Mesendoderm (in vitro differentiated cells): Measurements from ENCODE around the gene TMPRSS3.

ENCODE experiments used
- DNase-seq: peaks from one replicate; pipeline ENCODE4 v3.0.0; 2013
- H2AK5ac ChIP-seq: 2 replicates; pipeline ENCODE4 v1.6.1; 2013; ENCODE audit warnings: low read length, inconsistent platforms
- H2BK120ac ChIP-seq: 2 replicates; pipeline ENCODE4 v1.6.1; 2013; ENCODE audit warnings: low read depth, mild to moderate bottlenecking, low read length, moderate library complexity, mixed read lengths
- H2BK15ac ChIP-seq: replicated peaks from 2 replicates; pipeline ENCODE4 v1.6.1; 2013; ENCODE audit warnings: low read depth, mild to moderate bottlenecking, moderate library complexity
- H2BK5ac ChIP-seq: 2 replicates; pipeline ENCODE4 v1.6.1; 2013; ENCODE audit warnings: low read length, inconsistent platforms
- H3K18ac ChIP-seq: 2 replicates; pipeline ENCODE4 v1.6.1; 2013; ENCODE audit warnings: mild to moderate bottlenecking, low read length, mixed read lengths
- H3K23ac ChIP-seq: one replicate; pipeline ENCODE4 v1.6.1; 2013; ENCODE audit warnings: low read length
- H3K27ac ChIP-seq: 2 replicates; pipeline ENCODE4 v1.5.1; 2013; ENCODE audit warnings: low read depth, mild to moderate bottlenecking, inconsistent platforms, low read length, moderate library complexity
- H3K27me3 ChIP-seq: 2 replicates; pipeline ENCODE4 v1.6.1; 2013; ENCODE audit warnings: low read length, control low read depth, mild to moderate bottlenecking, inconsistent platforms; ENCODE audit not compliant: insufficient read depth, poor library complexity
- H3K36me3 ChIP-seq: 2 replicates; pipeline ENCODE4 v1.6.1; 2013; ENCODE audit warnings: low read length, inconsistent platforms; ENCODE audit not compliant: control insufficient read depth, insufficient read depth
- H3K4ac ChIP-seq: one replicate; pipeline ENCODE4 v1.6.1; 2013; ENCODE audit warnings: low read depth, mild to moderate bottlenecking, low read length, moderate library complexity
- H3K4me1 ChIP-seq: 2 replicates; pipeline ENCODE4 v1.6.1; 2013; ENCODE audit warnings: low read depth, low read length, inconsistent platforms; ENCODE audit not compliant: control insufficient read depth
- H3K4me2 ChIP-seq: 2 replicates; pipeline ENCODE4 v1.6.1; 2013; ENCODE audit warnings: low read length
- H3K4me3 ChIP-seq: 2 replicates; pipeline ENCODE4 v1.5.1; 2013; ENCODE audit warnings: mild to moderate bottlenecking, low read length
- H3K56ac ChIP-seq: one replicate; pipeline ENCODE4 v1.6.1; 2013; ENCODE audit warnings: low read length
- H3K79me1 ChIP-seq: 2 replicates; pipeline ENCODE4 v1.6.1; 2013; ENCODE audit warnings: low read length, inconsistent platforms
- H3K79me2 ChIP-seq: 2 replicates; pipeline ENCODE4 v1.6.1; 2013; ENCODE audit warnings: mild to moderate bottlenecking, low read length; ENCODE audit not compliant: control insufficient read depth, insufficient read depth
- H3K9ac ChIP-seq: 2 replicates; pipeline ENCODE4 v1.6.1; 2013; ENCODE audit warnings: low read length, inconsistent platforms
- H4K5ac ChIP-seq: one replicate; pipeline ENCODE4 v1.6.1; 2013; ENCODE audit warnings: low read length
- H4K8ac ChIP-seq: one replicate; pipeline ENCODE4 v1.6.1; 2013; ENCODE audit warnings: low read depth, mild to moderate bottlenecking, control low read depth, low read length, moderate library complexity
- WGBS: extraction: QIAGEN DNeasy Blood & Tissue Kit; methylation state at CpG from one replicate; pipeline ENCODE4 v1.1.7; 2013; ENCODE audit warnings: low lambda C conversion rate, missing lambda C conversion rate; ENCODE audit not compliant: insufficient coverage; ENCODE audit errors: extremely low coverage; 5-methylcytosine and 5-hydroxymethylcytosine counted together

The TMPRSS3 gene

DNA sequence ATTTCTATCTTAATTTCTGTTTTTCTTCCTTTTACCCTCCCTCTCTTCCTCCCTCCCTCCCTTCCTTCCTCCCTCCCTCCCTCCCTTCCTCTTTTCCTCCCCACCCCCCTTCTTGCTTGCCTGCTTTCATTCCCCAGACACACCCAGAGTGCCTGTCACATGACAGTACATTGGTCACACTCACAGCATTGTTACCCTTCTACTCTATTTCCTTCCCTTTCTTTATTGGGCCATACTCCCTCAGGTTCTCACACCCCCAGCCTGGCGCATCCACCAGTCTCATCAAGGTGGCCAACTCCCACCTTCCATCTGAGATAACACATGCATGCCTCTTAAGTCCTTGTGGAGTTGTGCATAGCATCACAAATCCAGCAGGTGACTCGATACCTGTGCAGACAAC is 10.9 kb downstream of the TMPRSS3 start:
- Histone ChIP-seq H3K27ac (no peak overlapping the region), H2BK15ac (no peak overlapping the region), H3K56ac (no peak overlapping the region), H3K18ac (no peak overlapping the region), H2AK5ac (no peak overlapping the region), H3K9ac (no peak overlapping the region), H2BK5ac (no peak overlapping the region), H3K4me2 (no peak overlapping the region), H3K4me1 (no peaks in the 10 kb centered on the region), H3K79me1 (no peaks in the 10 kb centered on the region), H3K23ac (no peak overlapping the region), H3K79me2 (no peaks in the 10 kb centered on the region), H3K27me3 (no peaks in the 10 kb centered on the region), H2BK120ac (no peak overlapping the region), H3K4me3 (no peak overlapping the region), H4K8ac (no peak overlapping the region), H4K5ac (no peak overlapping the region), H3K4ac (no peak overlapping the region), H3K36me3 (no peaks in the 10 kb centered on the region)
- no peak for DNase-seq
- no CpG with 5 or more reads among the region's 2 CpGs for WGBS

DNA sequence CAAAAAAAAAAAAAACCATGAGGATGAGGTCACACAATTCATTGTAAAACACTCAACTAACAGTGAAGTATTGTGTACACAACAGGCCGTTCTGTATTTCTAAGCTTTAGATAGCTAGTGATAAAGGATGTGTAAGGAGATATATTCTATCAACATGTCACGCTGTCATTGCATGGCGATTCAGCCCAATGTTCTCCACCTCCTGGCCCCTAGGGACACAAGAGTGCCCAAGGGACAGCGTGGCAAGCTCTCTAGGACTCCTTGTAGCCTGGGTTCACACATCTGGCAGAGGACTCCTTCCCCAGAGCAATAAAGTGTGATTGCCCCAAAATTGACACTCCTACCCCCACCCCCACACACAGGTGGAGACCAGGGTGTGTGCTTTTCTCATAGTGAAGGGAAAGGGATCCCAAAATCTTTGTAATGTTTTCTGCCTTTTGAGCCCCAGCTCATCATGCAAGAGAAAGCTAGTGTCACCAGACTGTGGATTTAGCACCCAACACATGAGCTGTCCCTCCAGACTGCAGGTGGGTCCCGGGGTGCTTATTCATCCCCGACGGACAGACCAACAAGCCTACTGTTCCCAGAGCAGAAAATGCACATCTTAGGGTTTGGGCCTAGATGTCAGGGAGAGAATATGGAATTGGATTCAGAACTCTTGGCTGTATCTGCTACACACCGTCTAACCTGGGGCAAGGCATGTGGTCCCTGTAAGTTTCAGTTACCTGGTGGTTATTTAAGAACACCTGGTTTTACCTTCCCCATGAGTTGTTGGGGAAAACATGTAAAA is 11.5 kb downstream of the TMPRSS3 start:
- H3K56ac ChIP-seq = no peak overlapping the region
- no peak overlapping the region for H2BK120ac ChIP-seq
- H3K36me3 ChIP-seq = no peaks in the 10 kb centered on the region
- H4K8ac ChIP-seq = no peak overlapping the region
- DNase-seq = no peak
- H3K18ac ChIP-seq = no peak overlapping the region
- H3K4ac ChIP-seq = no peak overlapping the region
- no CpG with 5 or more reads among the region's 8 CpGs for WGBS
- no peak overlapping the region for H2BK15ac ChIP-seq
- no peaks in the 10 kb centered on the region for H3K4me1 ChIP-seq
- H3K4me3 ChIP-seq = no peak overlapping the region
- no peak overlapping the region for H2AK5ac ChIP-seq
- H3K27ac ChIP-seq = no peak overlapping the region
- H2BK5ac ChIP-seq = no peak overlapping the region
- H3K27me3 ChIP-seq = no peaks in the 10 kb centered on the region
- H3K23ac ChIP-seq = no peak overlapping the region
- H3K79me1 ChIP-seq = no peaks in the 10 kb centered on the region
- H3K9ac ChIP-seq = no peak overlapping the region
- H4K5ac ChIP-seq = no peak overlapping the region
- no peak overlapping the region for H3K4me2 ChIP-seq
- no peaks in the 10 kb centered on the region for H3K79me2 ChIP-seq

DNA sequence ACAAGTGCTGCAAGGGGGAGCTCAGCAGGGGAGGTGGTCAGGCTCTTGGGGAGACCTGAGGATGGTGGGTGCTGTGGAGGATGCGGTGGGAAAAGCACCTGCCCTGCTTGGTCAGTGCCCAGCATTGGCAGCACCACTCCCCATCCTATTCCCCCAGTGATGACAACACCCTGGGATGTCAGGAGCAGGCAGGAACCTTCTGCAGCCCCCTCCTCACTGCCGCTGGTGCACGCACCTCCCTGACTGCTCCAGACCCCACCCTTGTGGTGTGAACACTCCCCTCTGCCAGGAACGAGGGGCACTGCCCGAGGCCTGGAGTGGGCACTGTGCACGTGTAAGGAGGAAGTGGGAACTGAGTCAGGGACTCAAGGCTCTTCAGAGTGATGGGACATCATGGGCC is 12.5 kb downstream of the TMPRSS3 start:
- no peak overlapping the region for H4K5ac ChIP-seq
- no peaks in the 10 kb centered on the region for H3K79me2 ChIP-seq
- DNase-seq = no peak
- no peak overlapping the region for H3K23ac ChIP-seq
- no peak overlapping the region for H3K4ac ChIP-seq
- H2BK15ac ChIP-seq = no peak overlapping the region
- H2BK120ac ChIP-seq = no peak overlapping the region
- no peak overlapping the region for H3K56ac ChIP-seq
- WGBS = no CpG with 5 or more reads among the region's 6 CpGs
- H4K8ac ChIP-seq = no peak overlapping the region
- no peak overlapping the region for H2AK5ac ChIP-seq
- H3K4me3 ChIP-seq = no peak overlapping the region
- H3K18ac ChIP-seq = no peak overlapping the region
- no peaks in the 10 kb centered on the region for H3K36me3 ChIP-seq
- H3K4me1 ChIP-seq = no peaks in the 10 kb centered on the region
- no peak overlapping the region for H3K27ac ChIP-seq
- H3K9ac ChIP-seq = no peak overlapping the region
- H3K27me3 ChIP-seq = no peaks in the 10 kb centered on the region
- no peak overlapping the region for H2BK5ac ChIP-seq
- no peaks in the 10 kb centered on the region for H3K79me1 ChIP-seq
- H3K4me2 ChIP-seq = no peak overlapping the region

DNA sequence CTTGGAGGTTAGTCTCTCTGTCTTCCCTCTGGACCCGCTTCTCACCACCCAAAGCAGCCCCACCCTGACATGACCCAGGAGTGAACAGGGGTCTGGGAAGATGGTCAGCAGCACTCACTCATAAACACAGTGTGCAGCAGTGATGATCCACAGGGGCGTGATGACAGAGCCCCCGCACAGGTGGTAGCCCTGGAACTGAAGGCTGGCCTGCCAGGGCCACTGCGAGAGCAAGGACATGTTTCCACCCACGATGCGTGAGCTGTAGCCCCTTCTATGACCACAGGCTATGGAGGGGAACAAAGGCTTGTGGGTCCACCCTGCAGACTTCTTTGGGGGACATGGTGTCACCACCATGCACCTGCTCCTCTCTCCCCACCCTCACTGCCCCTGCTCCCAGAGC is 12.9 kb downstream of the TMPRSS3 start:
- no peak overlapping the region for H2BK5ac ChIP-seq
- DNase-seq = no peak
- H3K18ac ChIP-seq = no peak overlapping the region
- no peak overlapping the region for H4K5ac ChIP-seq
- H3K27me3 ChIP-seq = no peaks in the 10 kb centered on the region
- no peak overlapping the region for H3K4ac ChIP-seq
- H3K36me3 ChIP-seq = no peaks in the 10 kb centered on the region
- H3K4me3 ChIP-seq = no peak overlapping the region
- H3K56ac ChIP-seq = no peak overlapping the region
- H3K27ac ChIP-seq = no peak overlapping the region
- H3K9ac ChIP-seq = no peak overlapping the region
- no peak overlapping the region for H2AK5ac ChIP-seq
- H3K23ac ChIP-seq = no peak overlapping the region
- WGBS = no CpG with 5 or more reads among the region's 6 CpGs
- H4K8ac ChIP-seq = no peak overlapping the region
- H3K4me1 ChIP-seq = no peaks in the 10 kb centered on the region
- no peak overlapping the region for H2BK15ac ChIP-seq
- H3K79me1 ChIP-seq = no peaks in the 10 kb centered on the region
- H2BK120ac ChIP-seq = no peak overlapping the region
- H3K4me2 ChIP-seq = no peak overlapping the region
- H3K79me2 ChIP-seq = no peaks in the 10 kb centered on the region

DNA sequence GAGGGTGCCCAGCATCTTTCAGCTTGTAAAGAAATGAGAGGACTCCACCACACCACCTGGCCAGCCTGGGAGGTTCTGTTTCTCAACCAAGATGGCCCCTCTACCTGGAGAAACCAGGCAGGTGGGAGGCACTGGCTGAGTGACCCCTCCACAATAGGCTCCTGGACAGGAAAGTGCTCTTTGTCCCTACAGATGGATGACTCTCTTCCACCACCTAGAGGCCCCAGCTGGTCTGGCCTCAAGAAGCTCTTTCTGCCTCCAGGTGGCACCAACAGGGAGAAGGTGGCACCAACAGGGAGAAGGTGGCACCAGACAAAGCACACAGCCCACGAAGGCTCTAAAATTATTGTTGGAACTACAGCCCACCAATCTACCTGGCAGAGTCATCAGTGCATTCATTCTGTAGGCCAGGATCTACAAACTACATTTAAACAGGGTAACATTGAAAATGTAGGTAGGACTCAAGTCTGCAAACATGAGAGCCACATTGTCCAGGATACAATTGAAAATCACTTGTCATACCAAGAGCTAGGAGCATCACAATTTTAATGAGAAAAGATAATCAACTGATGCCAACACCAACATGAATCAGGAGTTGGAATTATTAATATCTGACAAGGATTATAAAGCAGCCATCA is 14.4 kb downstream of the TMPRSS3 start:
- no peaks in the 10 kb centered on the region for H3K79me2 ChIP-seq
- no peak overlapping the region for H3K56ac ChIP-seq
- WGBS = no CpG with 5 or more reads among the region's 1 CpG
- H3K4ac ChIP-seq = no peak overlapping the region
- H3K18ac ChIP-seq = no peak overlapping the region
- no peak overlapping the region for H3K4me3 ChIP-seq
- no peak overlapping the region for H3K9ac ChIP-seq
- H3K4me2 ChIP-seq = no peak overlapping the region
- no peaks in the 10 kb centered on the region for H3K36me3 ChIP-seq
- H2AK5ac ChIP-seq = no peak overlapping the region
- no peak overlapping the region for H3K23ac ChIP-seq
- peak; percentile 77 for DNase-seq
- H3K4me1 ChIP-seq = no peaks in the 10 kb centered on the region
- no peak overlapping the region for H3K27ac ChIP-seq
- no peaks in the 10 kb centered on the region for H3K79me1 ChIP-seq
- H2BK120ac ChIP-seq = no peak overlapping the region
- no peak overlapping the region for H2BK5ac ChIP-seq
- H4K5ac ChIP-seq = no peak overlapping the region
- no peak overlapping the region for H2BK15ac ChIP-seq
- H3K27me3 ChIP-seq = no peaks in the 10 kb centered on the region
- no peak overlapping the region for H4K8ac ChIP-seq
